Measurements from ENCODE around the gene OR4D1. TPM values are rescaled to one million over a fixed set of nuclear protein-coding genes. Genes with fewer than 3 reads are reported as not detected.

The OR4D1 gene
- not detected in 2 replicates for total RNA-seq

DNA sequence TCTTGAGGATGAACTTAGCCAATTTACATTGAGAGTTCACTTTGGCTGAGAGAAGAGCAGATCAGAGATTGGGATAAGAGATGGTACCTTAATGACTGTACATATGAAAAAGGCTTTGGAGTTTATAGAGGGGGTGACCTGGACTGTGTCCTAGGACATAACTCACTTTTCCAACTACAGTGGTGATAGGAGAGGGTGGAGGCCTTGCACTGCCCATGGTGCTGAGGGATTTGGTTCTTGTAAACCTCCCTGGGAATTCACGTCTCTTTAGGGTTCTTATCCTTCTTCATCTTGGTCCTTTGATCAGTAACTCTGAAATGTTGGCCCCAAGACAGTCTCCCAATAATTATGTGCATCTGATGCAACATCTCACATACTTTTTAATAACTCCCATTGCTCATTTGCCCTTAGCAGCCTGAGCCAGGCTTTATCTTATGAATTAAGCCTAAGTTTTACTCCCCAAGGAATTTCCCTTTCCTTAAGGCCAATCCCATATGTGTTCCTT lies at the start of gene OR4D1:
Gene OR4D1 (plus strand): TSS at position 455 of the 505 bp plus-strand sequence. CDS start 6,770 bp downstream, outside the sequence.

DNA sequence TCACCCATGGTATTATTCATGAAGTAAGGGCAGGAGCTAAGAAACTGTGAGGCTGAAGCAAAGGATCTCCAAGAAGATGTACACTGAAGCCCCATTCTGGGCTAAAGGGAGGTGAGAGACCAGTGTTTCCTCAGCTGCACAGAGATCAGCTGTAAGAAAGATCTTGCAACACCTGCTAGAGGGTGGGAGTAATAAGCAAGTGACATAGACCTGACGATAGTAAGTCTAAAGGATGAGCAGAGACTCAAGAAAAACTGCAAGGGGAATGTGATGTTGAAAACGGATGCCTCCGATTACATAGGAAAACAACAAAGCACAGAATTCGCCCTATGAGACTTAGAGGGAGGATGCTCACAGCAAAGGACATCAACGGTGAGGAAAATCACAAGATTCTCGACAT lies 18.5 kb downstream of the OR4D1 start, which contains the start of gene OR4D2:
Gene OR4D2 (plus strand): TSS at position 301 of the 400 bp plus-strand sequence. CDS start 2,674 bp downstream, outside the sequence.

DNA sequence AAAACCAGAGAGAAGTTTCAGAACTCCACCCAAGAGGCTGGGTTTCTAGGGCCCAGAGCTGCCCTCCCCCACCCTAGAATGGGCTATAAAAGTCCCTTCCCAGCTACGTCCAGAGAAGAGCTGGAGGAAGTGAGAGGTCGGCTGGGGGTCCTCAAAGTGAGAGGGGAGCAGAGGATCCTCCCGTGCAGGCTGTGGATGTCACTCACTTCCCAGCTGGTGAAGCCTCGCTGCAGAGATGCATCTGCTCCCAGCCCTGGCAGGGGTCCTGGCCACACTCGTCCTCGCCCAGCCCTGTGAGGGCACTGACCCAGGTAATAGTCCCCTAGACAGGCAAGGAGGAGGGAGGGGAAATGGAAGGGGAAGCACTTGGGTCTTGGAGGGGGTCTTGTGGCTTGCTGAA lies 44.4 kb downstream of the OR4D1 start, which contains the start of gene EPX:
Gene EPX (plus strand): TSS at position 115 of the 400 bp plus-strand sequence. CDS start 121 bp downstream, at position 236.

Other genes starting within 250 kb of the OR4D1 start
- 8.6 and 10.5 TPM in 2 replicates for gene CUEDC1, start 193.0 kb upstream of the OR4D1 start, total RNA-seq
- gene VEZF1, start 160.1 kb upstream of the OR4D1 start, total RNA-seq: 25.1 and 43.1 TPM in 2 replicates
- 161 and 194 TPM in 2 replicates for gene SRSF1, start 141.1 kb upstream of the OR4D1 start, total RNA-seq
- 10.1 and 11.8 TPM in 2 replicates for gene DYNLL2, start 65.0 kb upstream of the OR4D1 start, total RNA-seq
- gene OR4D2, start 18.6 kb downstream of the OR4D1 start, total RNA-seq: not detected in 2 replicates
- gene EPX, start 44.3 kb downstream of the OR4D1 start, total RNA-seq: not detected in 2 replicates
- 17.4 and 40.1 TPM in 2 replicates for gene MKS1, start 70.9 kb downstream of the OR4D1 start, total RNA-seq
- not detected in 2 replicates for gene LPO, start 90.2 kb downstream of the OR4D1 start, total RNA-seq
- not detected in 2 replicates for gene MPO, start 132.6 kb downstream of the OR4D1 start, total RNA-seq
- gene TSPOAP1, start 180.4 kb downstream of the OR4D1 start, total RNA-seq: 0.18 and 0.58 TPM in 2 replicates
- gene SUPT4H1, start 203.8 kb downstream of the OR4D1 start, total RNA-seq: 53.7 and 55.6 TPM in 2 replicates